ENCODE results near the gene MAP3K19.

DNA sequence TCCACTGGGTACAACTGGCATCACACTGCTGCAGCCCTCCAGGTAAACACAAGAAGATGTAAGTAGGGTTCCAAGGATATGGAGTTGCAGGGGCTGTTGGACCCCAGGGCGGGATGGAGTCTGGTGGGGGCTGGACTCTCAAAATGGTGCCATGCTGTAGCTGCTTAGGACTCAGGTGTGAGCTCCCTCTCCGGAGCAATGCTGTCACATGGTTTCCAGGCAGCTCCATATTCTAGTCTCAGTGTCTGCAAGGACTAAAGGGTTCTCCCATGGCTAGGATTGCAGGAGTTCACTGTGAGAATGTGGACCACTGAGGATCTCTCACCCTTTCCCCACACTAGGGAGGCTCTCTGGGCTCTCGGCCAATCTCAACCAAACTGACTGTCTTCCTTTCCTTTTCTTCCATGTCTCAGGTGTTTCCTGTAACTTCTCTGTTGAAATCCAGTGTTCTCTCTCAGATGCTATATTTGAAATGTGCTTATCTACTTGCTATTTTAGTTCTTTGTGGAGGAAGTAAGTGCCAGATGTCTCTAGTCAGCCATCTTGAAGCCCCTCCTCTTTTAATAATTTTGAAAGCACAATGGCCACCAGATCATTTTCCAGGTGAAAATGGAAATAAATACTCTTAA, 71.1 kb downstream of the MAP3K19 start:
- TF ChIP-seq, protein P1, sequence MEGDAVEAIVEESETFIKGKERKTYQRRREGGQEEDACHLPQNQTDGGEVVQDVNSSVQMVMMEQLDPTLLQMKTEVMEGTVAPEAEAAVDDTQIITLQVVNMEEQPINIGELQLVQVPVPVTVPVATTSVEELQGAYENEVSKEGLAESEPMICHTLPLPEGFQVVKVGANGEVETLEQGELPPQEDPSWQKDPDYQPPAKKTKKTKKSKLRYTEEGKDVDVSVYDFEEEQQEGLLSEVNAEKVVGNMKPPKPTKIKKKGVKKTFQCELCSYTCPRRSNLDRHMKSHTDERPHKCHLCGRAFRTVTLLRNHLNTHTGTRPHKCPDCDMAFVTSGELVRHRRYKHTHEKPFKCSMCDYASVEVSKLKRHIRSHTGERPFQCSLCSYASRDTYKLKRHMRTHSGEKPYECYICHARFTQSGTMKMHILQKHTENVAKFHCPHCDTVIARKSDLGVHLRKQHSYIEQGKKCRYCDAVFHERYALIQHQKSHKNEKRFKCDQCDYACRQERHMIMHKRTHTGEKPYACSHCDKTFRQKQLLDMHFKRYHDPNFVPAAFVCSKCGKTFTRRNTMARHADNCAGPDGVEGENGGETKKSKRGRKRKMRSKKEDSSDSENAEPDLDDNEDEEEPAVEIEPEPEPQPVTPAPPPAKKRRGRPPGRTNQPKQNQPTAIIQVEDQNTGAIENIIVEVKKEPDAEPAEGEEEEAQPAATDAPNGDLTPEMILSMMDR (IDR thresholded peaks at IDR 0.05; ENCODE audit: borderline replicate concordance, extremely low read depth, low read length, poor library complexity, severe bottlenecking) = no peak
- no peak for TF ChIP-seq EZH2 (IDR thresholded peaks at IDR 0.05; ENCODE audit: borderline replicate concordance, low read depth, low read length, severe bottlenecking)

Measured in DND-41 (cell line).